ENCODE measurements around the gene TGFBR1.
A peak's percentile ranks its signal among the peaks of the same experiment; 100 is the strongest.

Gene TGFBR1

GRCh38 chr9:99190597-99191283, 85.8 kb downstream of the TGFBR1 start:
- DNase-seq: no peak

- no peak for DNase-seq
Observed at GRCh38 chr9:99192786-99193465, 88.0 kb downstream of the TGFBR1 start.

GRCh38 chr9:99193466-99193821, 88.5 kb downstream of the TGFBR1 start:
- DNase-seq: peak in 1 of 5 experiments; percentile 57

DNA sequence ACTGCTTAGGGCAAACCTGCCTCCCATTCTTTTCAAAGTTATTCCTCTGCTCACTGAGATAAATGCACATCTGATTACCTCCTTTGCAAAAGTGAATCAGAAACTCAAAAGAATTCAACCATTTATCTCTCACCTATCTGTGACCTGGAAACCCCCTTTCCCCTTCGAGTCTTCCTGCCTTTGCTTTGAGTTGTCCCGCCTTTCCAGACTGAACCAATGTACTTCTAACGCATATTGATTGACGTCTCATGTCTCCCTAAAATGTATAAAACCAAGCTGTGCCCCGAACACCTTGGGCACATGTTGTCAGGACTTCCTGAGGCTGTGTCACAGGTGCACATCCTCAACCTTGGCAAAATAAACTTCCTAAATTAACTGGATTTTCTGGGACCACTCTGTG, 91.6 kb downstream of the TGFBR1 start:
- peak in 1 of 5 experiments; percentile 59 for DNase-seq

DNA sequence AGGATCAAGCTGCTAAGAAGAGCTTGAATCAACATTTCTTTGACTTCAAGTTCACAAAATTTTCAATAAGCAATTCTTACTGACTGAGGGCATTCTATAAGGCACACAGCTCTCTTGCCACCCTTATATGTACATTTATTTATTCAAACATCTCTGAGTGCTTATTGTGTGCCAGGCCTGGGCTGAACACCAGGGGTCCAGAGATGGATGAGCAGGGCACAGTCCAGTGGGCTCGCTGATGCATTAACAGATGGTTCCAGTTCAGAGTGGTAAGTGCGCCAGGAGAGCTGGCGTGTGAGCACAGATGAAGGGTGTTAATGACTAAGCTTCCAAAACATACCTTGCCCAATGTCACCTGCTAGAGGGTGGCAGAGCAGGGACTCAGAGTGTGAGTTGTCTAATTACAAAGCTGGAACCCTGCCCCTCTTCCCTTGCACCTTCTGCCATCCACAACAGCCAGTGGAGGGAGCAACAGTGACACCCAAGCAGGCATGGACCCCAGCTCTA, 92.3 kb downstream of the TGFBR1 start:
- DNase-seq: no peak

GRCh38 chr9:99197987-99198386, 93.1 kb downstream of the TGFBR1 start:
- no peak for DNase-seq

DNA sequence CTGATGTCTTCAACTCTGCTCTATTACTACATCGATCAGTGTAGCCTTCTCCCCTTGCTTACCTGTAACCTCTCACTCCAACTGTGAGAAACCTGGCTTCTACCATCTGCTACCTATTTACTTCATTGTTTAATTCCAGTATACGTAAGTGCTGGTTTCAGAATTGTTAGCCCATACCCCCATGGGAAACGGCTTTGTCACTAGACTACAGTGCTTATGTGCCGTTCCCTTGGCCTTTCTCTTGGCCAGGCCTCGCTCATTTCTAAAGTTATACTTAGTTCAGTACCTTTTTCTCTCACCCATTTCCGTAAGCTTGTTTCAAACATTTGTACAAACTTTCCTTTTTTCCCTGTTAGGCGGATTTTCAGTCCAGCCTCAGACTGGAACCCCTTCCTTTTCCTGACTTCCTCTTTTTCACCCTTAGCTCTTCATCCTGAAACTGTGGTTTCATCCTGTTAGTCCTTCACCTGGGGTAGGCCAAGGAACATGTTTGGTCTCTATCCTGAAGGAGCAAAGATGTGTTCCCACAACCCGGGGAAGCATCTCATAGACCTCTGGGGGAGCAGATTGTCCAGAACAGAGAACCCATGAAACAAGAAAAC, 95.1 kb downstream of the TGFBR1 start:
- no peak for DNase-seq

DNA sequence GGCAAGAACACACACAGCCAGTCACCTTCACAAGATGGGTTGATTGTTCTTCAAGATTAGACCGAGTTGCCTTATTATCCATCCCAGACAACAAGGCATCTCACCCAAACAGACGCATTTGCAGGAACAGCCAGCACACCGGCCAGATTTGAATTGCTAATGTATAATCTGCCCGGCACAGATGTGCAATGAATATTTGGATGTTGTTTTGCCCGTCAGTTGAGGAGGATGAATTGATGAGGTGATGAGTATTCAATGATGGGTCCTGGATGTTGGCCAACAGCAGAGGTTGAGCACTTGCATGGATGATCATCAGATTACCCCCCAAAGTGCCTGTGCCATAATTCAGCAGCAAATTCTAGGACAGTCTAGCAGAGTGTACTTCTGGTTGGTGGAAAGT, 96.7 kb downstream of the TGFBR1 start:
- no peak for DNase-seq
